HEK293 (cell line): Measurements from ENCODE around the gene RHBDL2.

Experiments used
- CTCF ChIA-PET: fragments of 350-600 bp; formaldehyde crosslinking; extraction: SDS; loops from one replicate; lab custom pipeline; 2021; ENCODE audit warnings: antibody characterized with exemption; lab: Yijun Ruan, JAX
- POLR2A ChIA-PET: fragments of 300-600 bp; formaldehyde crosslinking; extraction: SDS; loops from one replicate; lab custom pipeline; 2020; ENCODE audit warnings: antibody characterized with exemption, inconsistent platforms; lab: Yijun Ruan, JAX
- H3K27ac ChIP-seq: fragments of 200-500 bp; sonication (Bioruptor generic); 2 replicates; pipeline ENCODE4 v1.5.1; 2014; ENCODE audit warnings: low read depth, low read length, control low read depth, inconsistent platforms; ENCODE audit errors: extremely low read depth
- H3K36me3 ChIP-seq, 2 experiments: fragments of 200-500 bp in 1 of 2; sonication (Bioruptor generic) in 1 of 2; 1 replicate in 1 of 2; 2 replicates in 1 of 2; pipeline ENCODE4 v1.5.1; 2014 to 2017; ENCODE audit warnings: inconsistent platforms in 2 of 2, low read length in 2 of 2; ENCODE audit not compliant: control insufficient read depth in 2 of 2, insufficient read depth in 1 of 2
- H3K4me1 ChIP-seq: fragments of 200-500 bp; sonication (Bioruptor generic); 2 replicates; pipeline ENCODE4 v1.5.1; 2014; ENCODE audit warnings: mild to moderate bottlenecking, low read length, inconsistent platforms; ENCODE audit not compliant: control insufficient read depth, insufficient read depth
- H3K4me3 ChIP-seq: 2 replicates; pipeline ENCODE4 v1.5.1; 2011; ENCODE audit warnings: low read depth, mild to moderate bottlenecking, control low read depth, low read length, moderate library complexity
- H3K9me3 ChIP-seq: fragments of 200-500 bp; sonication (Bioruptor generic); 2 replicates; pipeline ENCODE4 v1.5.1; 2014; ENCODE audit warnings: low read depth, low read length, inconsistent platforms; ENCODE audit not compliant: control insufficient read depth, insufficient read depth
- HIC1 ChIP-seq: fragments of 450-650 bp; formaldehyde crosslinking; IDR thresholded peaks from 2 replicates; pipeline ENCODE4 v1.5.1; 2016; ENCODE audit warnings: missing biosample characterization, missing genetic modification characterization
- MEIS1 ChIP-seq: sonication (generic); formaldehyde crosslinking; IDR thresholded peaks from 2 replicates; pipeline ENCODE4 v1.8.1; 2022; ENCODE audit warnings: missing genetic modification reagents, mild to moderate bottlenecking, borderline replicate concordance
- PBX3 ChIP-seq: sonication (generic); formaldehyde crosslinking; IDR thresholded peaks from 2 replicates; pipeline ENCODE4 v1.8.1; 2022; ENCODE audit warnings: mild to moderate bottlenecking, moderate library complexity, missing genetic modification reagents
- REST ChIP-seq: fragments of 450-650 bp; formaldehyde crosslinking; IDR thresholded peaks from 2 replicates; pipeline ENCODE4 v1.5.1; 2016; ENCODE audit warnings: missing biosample characterization, missing genetic modification characterization
- ZNF138 ChIP-seq: fragments of 450-650 bp; formaldehyde crosslinking; IDR thresholded peaks from 2 replicates; pipeline ENCODE4 v1.5.1; 2016; ENCODE audit warnings: missing biosample characterization, missing genetic modification characterization, borderline replicate concordance
- ZNF155 ChIP-seq: fragments of 450-650 bp; formaldehyde crosslinking; IDR thresholded peaks from 2 replicates; pipeline ENCODE4 v1.5.1; 2016; ENCODE audit warnings: missing biosample characterization, missing genetic modification characterization
- ZNF169 ChIP-seq: fragments of 450-650 bp; formaldehyde crosslinking; IDR thresholded peaks from 2 replicates; pipeline ENCODE4 v1.5.1; 2016; ENCODE audit warnings: missing biosample characterization, missing genetic modification characterization
- ZNF18 ChIP-seq: fragments of 450-650 bp; formaldehyde crosslinking; IDR thresholded peaks from 2 replicates; pipeline ENCODE4 v1.5.1; 2016; ENCODE audit warnings: missing biosample characterization, missing genetic modification characterization
- ZNF202 ChIP-seq: fragments of 450-650 bp; formaldehyde crosslinking; IDR thresholded peaks from 2 replicates; pipeline ENCODE4 v1.5.1; 2016; ENCODE audit warnings: missing biosample characterization, missing genetic modification characterization, borderline replicate concordance
- ZNF26 ChIP-seq: fragments of 450-650 bp; formaldehyde crosslinking; IDR thresholded peaks from 2 replicates; pipeline ENCODE4 v1.5.1; 2016; ENCODE audit warnings: missing biosample characterization, missing genetic modification characterization
- ZNF292 ChIP-seq: fragments of 450-650 bp; formaldehyde crosslinking; IDR thresholded peaks from 2 replicates; pipeline ENCODE4 v1.5.1; 2016; ENCODE audit warnings: low read depth, missing biosample characterization, missing genetic modification characterization, borderline replicate concordance
- ZNF354C ChIP-seq: fragments of 450-650 bp; formaldehyde crosslinking; IDR thresholded peaks from 2 replicates; pipeline ENCODE4 v1.5.1; 2016; ENCODE audit warnings: missing biosample characterization, missing genetic modification characterization, low read depth, borderline replicate concordance
- ZNF366 ChIP-seq: fragments of 450-650 bp; formaldehyde crosslinking; conservative IDR thresholded peaks from 2 replicates; pipeline ENCODE4 v1.5.1; 2016; ENCODE audit warnings: missing biosample characterization, missing genetic modification characterization
- ZNF433 ChIP-seq: fragments of 450-650 bp; formaldehyde crosslinking; IDR thresholded peaks from 2 replicates; pipeline ENCODE4 v1.5.1; 2016; ENCODE audit warnings: missing biosample characterization, missing genetic modification characterization, low read depth
- ZNF473 ChIP-seq: fragments of 450-650 bp; formaldehyde crosslinking; IDR thresholded peaks from 2 replicates; pipeline ENCODE4 v1.5.1; 2017; ENCODE audit warnings: missing biosample characterization, missing genetic modification characterization
- ZNF624 ChIP-seq: fragments of 450-650 bp; formaldehyde crosslinking; IDR thresholded peaks from 2 replicates; pipeline ENCODE4 v1.5.1; 2017; ENCODE audit warnings: missing biosample characterization, missing genetic modification characterization
- ZNF654 ChIP-seq: fragments of 450-650 bp; formaldehyde crosslinking; IDR thresholded peaks from 2 replicates; pipeline ENCODE4 v1.5.1; 2016; ENCODE audit warnings: low read depth, missing biosample characterization, missing genetic modification characterization
- ZNF664 ChIP-seq: fragments of 450-650 bp; formaldehyde crosslinking; IDR thresholded peaks from 2 replicates; pipeline ENCODE4 v1.5.1; 2016; ENCODE audit warnings: missing biosample characterization, missing genetic modification characterization
- ZNF670 ChIP-seq: fragments of 450-650 bp; formaldehyde crosslinking; IDR thresholded peaks from 2 replicates; pipeline ENCODE4 v1.5.1; 2016; ENCODE audit warnings: missing biosample characterization, missing genetic modification characterization, low read depth
- ZSCAN16 ChIP-seq: fragments of 450-650 bp; formaldehyde crosslinking; IDR thresholded peaks from 2 replicates; pipeline ENCODE4 v1.5.1; 2016; ENCODE audit warnings: missing biosample characterization, missing genetic modification characterization
- ZSCAN18 ChIP-seq: fragments of 450-650 bp; formaldehyde crosslinking; IDR thresholded peaks from 2 replicates; pipeline ENCODE4 v1.5.1; 2016; ENCODE audit warnings: missing biosample characterization, missing genetic modification characterization

The RHBDL2 gene

GRCh38 chr1:38860454-38860795 is 81.2 kb downstream of the RHBDL2 start:
- no peaks in the 10 kb centered on the region for H3K9me3 ChIP-seq
- POLR2A ChIA-PET = no interaction called here
- TF ChIP-seq ZNF138 (tag by site-specific recombination) (no peak), ZNF202 (tag by site-specific recombination) (no peak), ZNF624 (no peak), ZNF654 (no peak), ZNF366 (tag by site-specific recombination) (0 out of 2 replicates have a peak, but pooled peaks have one; percentile 6), ZNF664 (tag by site-specific recombination) (no peak), ZNF155 (tag by site-specific recombination) (no peak)
- CTCF ChIA-PET = interaction anchor here (0.5 kb wide), 1 partner anchor 10 kb away, joined by 3 read pairs; no protein-coding TSS in a partner anchor
- H3K27ac ChIP-seq = no peak overlapping the region; the same call in 1 of the 2 replicates
- H3K4me3 ChIP-seq = peak overlapping the region; percentile 73
- H3K36me3 ChIP-seq = peaks cover 9 to 49% of the 10 kb centered on the region in 2 experiments
- 0 out of 2 replicates have a peak, but pooled peaks cover 2% of the 10 kb centered on the region for H3K4me1 ChIP-seq

- H3K27ac ChIP-seq = peak within 1 kb of the TSS; percentile 42
- ChIA-PET CTCF (interaction anchor here (0.5 to 0.7 kb wide), 2 partner anchors 10 to 870 kb away, joined by 3 read pairs; partner anchors contain the start of gene SF3A3), POLR2A (interaction anchor here (0.6 to 1.3 kb wide), 4 partner anchors 9 to 246 kb away, joined by 3 to 7 read pairs (median 4); partner anchors contain the start of gene NDUFS5)
- H3K4me3 ChIP-seq = peak within 1 kb of the TSS; percentile 77
- H3K9me3 ChIP-seq = no peaks in the 10 kb centered on the region
- H3K36me3 ChIP-seq = peaks cover 12 to 48% of the 10 kb centered on the region in 2 experiments; a peak in 2 of 3 replicates
- H3K4me1 ChIP-seq = 0 out of 2 replicates have a peak, but pooled peaks cover 2% of the 10 kb centered on the region
- no peak for TF ChIP-seq ZNF26
- no peak for TF ChIP-seq ZNF473 (tag by site-specific recombination)
- TF ChIP-seq MEIS1 (CRISPR knock-in tag) = no peak
- TF ChIP-seq HIC1 (tag by site-specific recombination) = peak; percentile 61
- no peak for TF ChIP-seq ZNF354C (tag by site-specific recombination)
- TF ChIP-seq ZNF169 (tag by site-specific recombination) = no peak
- TF ChIP-seq ZSCAN18 (tag by site-specific recombination) = no peak
- peak; percentile 98 for TF ChIP-seq PBX3 (CRISPR knock-in tag)
- TF ChIP-seq ZSCAN16 (tag by site-specific recombination) = no peak
- TF ChIP-seq ZNF670 (tag by site-specific recombination) = no peak
- TF ChIP-seq ZNF18 (tag by site-specific recombination) = no peak
- no peak for TF ChIP-seq ZNF433 (tag by site-specific recombination)
- no peak for TF ChIP-seq ZNF292
- TF ChIP-seq REST = no peak
These were observed 81.8 kb downstream of the RHBDL2 start, which contains the start of gene RRAGC for GRCh38 chr1:38859561-38860453. Gene RRAGC, minus strand, starts transcription at chr1:38859772. Its CDS starts 126 bp downstream, at chr1:38859646.
